ENCODE data around the gene SLIT3. TPM values are rescaled to one million over a fixed set of nuclear protein-coding genes. Genes with fewer than 3 reads are reported as not detected.

The SLIT3 gene
- total and polyA plus RNA-seq, 2 donors (not counting 3 experiments of a cell fraction or from before 2014, with no cell fraction given), result 0.90 to 1.0 TPM

DNA sequence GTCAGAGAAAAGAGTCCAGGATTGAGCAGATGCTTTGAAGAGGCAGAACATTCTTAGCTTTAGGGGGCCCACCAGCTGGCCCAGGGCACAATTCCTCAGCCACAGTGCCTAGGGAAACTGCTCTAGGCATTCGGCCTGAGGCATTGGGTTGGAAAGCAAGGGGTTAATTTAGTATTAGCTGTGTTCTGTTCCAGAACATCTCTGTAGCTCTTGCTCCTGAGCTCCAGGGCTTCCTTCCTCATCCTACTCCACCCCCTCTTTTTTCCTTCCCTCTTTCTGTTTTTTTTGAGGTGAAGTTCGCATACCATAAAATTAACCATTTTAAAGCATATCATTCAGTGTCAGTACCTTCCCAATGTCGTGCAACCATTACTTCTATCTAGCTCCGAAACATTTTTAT lies 647.3 kb downstream of the SLIT3 start:
- Histone ChIP-seq H3K27me3 (ENCODE audit: control insufficient read depth in 2 of 2, insufficient read depth in 2 of 2, low read length in 2 of 2) (no peaks in the 10 kb centered on the region), H3K9me3 (replicated peaks; ENCODE audit: control insufficient read depth, insufficient read depth, low read length) (no peaks in the 10 kb centered on the region), H3K79me2 (ENCODE audit: control insufficient read depth, insufficient read depth, low read length) (no peaks in the 10 kb centered on the region), H3K9ac (replicated peaks; ENCODE audit: extremely low read depth, insufficient read depth, low read length) (no peak overlapping the region), H3K9me1 (replicated peaks; ENCODE audit: control insufficient read depth, extremely low read depth, insufficient read depth, low read length) (no peaks in the 10 kb centered on the region), H3K27ac (ENCODE audit: insufficient read depth, low read depth, low read length) (no peak overlapping the region), H3K36me3 (ENCODE audit: control insufficient read depth in 2 of 2, extremely low read depth in 1 of 2, insufficient read depth in 2 of 2, low read length in 2 of 2) (no peaks in the 10 kb centered on the region), H3K4me1 (ENCODE audit: control insufficient read depth, extremely low read depth, insufficient read depth, low read length) (no peaks in the 10 kb centered on the region), H4K20me1 (replicated peaks; ENCODE audit: control insufficient read depth, extremely low read depth, insufficient read depth, low read length) (no peaks in the 10 kb centered on the region), H3K4me2 (ENCODE audit: insufficient read depth, low read length) (no peak overlapping the region), H2AFZ (ENCODE audit: low read depth, low read length) (no peak overlapping the region), H3K4me3 (replicated peaks in 1 of 3; ENCODE audit: insufficient read depth in 1 of 3, low read depth in 1 of 3, low read length in 3 of 3) (no peak overlapping the region)
- FAIRE-seq, result no peak
- ChIA-PET CTCF (no interaction called here), POLR2A (no interaction called here)
- no peak for DNase-seq (ENCODE audit: low read depth, low spot score)
- TF ChIP-seq POLR2AphosphoS5 (IDR thresholded peaks at IDR 0.05; ENCODE audit: insufficient read depth, low read depth, low read length) (no peak), JUN (IDR thresholded peaks at IDR 0.05; ENCODE audit: borderline replicate concordance, insufficient read depth, insufficient read length, low read depth) (no peak), GATA2 (IDR thresholded peaks at IDR 0.05; ENCODE audit: insufficient read depth, insufficient read length, low read depth, low read length) (no peak), FOS (IDR thresholded peaks at IDR 0.05; ENCODE audit: borderline replicate concordance, insufficient read depth, low read length) (no peak), POLR2A (IDR thresholded peaks at IDR 0.05; ENCODE audit: low read depth, low read length) (no peak), MYC (IDR thresholded peaks at IDR 0.05; ENCODE audit: low read depth, low read length) (no peak)
- TF ChIP-seq, protein P1, sequence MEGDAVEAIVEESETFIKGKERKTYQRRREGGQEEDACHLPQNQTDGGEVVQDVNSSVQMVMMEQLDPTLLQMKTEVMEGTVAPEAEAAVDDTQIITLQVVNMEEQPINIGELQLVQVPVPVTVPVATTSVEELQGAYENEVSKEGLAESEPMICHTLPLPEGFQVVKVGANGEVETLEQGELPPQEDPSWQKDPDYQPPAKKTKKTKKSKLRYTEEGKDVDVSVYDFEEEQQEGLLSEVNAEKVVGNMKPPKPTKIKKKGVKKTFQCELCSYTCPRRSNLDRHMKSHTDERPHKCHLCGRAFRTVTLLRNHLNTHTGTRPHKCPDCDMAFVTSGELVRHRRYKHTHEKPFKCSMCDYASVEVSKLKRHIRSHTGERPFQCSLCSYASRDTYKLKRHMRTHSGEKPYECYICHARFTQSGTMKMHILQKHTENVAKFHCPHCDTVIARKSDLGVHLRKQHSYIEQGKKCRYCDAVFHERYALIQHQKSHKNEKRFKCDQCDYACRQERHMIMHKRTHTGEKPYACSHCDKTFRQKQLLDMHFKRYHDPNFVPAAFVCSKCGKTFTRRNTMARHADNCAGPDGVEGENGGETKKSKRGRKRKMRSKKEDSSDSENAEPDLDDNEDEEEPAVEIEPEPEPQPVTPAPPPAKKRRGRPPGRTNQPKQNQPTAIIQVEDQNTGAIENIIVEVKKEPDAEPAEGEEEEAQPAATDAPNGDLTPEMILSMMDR (IDR thresholded peaks at IDR 0.05; ENCODE audit: extremely low read depth in 1 of 2, insufficient read depth in 1 of 2, low read depth in 1 of 2, low read length in 2 of 2), result no peak
- TF ChIP-seq, protein P2, sequence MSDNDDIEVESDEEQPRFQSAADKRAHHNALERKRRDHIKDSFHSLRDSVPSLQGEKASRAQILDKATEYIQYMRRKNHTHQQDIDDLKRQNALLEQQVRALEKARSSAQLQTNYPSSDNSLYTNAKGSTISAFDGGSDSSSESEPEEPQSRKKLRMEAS (IDR thresholded peaks at IDR 0.05; ENCODE audit: insufficient read depth, insufficient read length), result no peak
- dilution Hi-C loops (cut with MboI; ENCODE audit: extremely low pct_ligation_motif_present, low sequenced_read_pairs) (no loop called here), intact Hi-C loops (cut with micrococcal nuclease) (no loop called here)
- no TSS peak for BruUV-seq (replicated peaks)
